Chondrocyte (in vitro differentiated cells): ENCODE measurements around the gene PXMP2. TPM values are rescaled to one million over a fixed set of nuclear protein-coding genes. Genes with fewer than 3 reads are reported as not detected.
A peak's percentile ranks its signal among the peaks of the same experiment; 100 is the strongest.
"Not testable (repeated sequence)": the region's sequence is repeated elsewhere in the genome, so short reads cannot be mapped to it uniquely, and the experiment has no call there.

ENCODE experiments used
- DNase-seq: peaks from one replicate; pipeline ENCODE4 v3.0.0; 2021; ENCODE audit warnings: mixed read lengths, low spot score
- H3K27ac Mint-ChIP-seq: one replicate; pipeline ENCODE4 v1.8.0; 2021; ENCODE audit warnings: mild to moderate bottlenecking, moderate library complexity, mixed read lengths; ENCODE audit not compliant: unreplicated experiment
- H3K27me3 Mint-ChIP-seq: 2 replicates; pipeline ENCODE4 v1.8.0; 2021; ENCODE audit warnings: low read depth, mixed read lengths
- H3K36me3 Mint-ChIP-seq: 2 replicates; pipeline ENCODE4 v1.8.0; 2021; ENCODE audit warnings: low read depth, mixed read lengths
- H3K4me1 Mint-ChIP-seq: 2 replicates; pipeline ENCODE4 v1.8.0; 2021; ENCODE audit warnings: low read depth, mild to moderate bottlenecking, mixed read lengths
- H3K4me3 Mint-ChIP-seq: one replicate; pipeline ENCODE4 v1.8.0; 2021; ENCODE audit warnings: mild to moderate bottlenecking, moderate library complexity, mixed read lengths; ENCODE audit not compliant: unreplicated experiment
- H3K9me3 Mint-ChIP-seq: 2 replicates; pipeline ENCODE4 v1.8.0; 2021; ENCODE audit warnings: low read depth, mixed read lengths
- total RNA-seq: library from RNA; stranded (reverse); gene quantifications from 3 replicates; pipeline ENCODE4 v1.2.1, GENCODE V29; 2021
- TF ChIP-seq, protein P1 (sequence below): fragments of 200-600 bp; sonication (generic); IDR thresholded peaks from 2 replicates; pipeline ENCODE4 v1.5.0; 2021; ENCODE audit warnings: antibody characterized with exemption, mild to moderate bottlenecking, moderate library complexity

Gene PXMP2
- total RNA-seq, 1 donor from 2014 or later, result 19.0 TPM

- TF ChIP-seq, protein P1, sequence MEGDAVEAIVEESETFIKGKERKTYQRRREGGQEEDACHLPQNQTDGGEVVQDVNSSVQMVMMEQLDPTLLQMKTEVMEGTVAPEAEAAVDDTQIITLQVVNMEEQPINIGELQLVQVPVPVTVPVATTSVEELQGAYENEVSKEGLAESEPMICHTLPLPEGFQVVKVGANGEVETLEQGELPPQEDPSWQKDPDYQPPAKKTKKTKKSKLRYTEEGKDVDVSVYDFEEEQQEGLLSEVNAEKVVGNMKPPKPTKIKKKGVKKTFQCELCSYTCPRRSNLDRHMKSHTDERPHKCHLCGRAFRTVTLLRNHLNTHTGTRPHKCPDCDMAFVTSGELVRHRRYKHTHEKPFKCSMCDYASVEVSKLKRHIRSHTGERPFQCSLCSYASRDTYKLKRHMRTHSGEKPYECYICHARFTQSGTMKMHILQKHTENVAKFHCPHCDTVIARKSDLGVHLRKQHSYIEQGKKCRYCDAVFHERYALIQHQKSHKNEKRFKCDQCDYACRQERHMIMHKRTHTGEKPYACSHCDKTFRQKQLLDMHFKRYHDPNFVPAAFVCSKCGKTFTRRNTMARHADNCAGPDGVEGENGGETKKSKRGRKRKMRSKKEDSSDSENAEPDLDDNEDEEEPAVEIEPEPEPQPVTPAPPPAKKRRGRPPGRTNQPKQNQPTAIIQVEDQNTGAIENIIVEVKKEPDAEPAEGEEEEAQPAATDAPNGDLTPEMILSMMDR, result no peak
- Mint-ChIP-seq H3K27me3 (no peaks in the 10 kb centered on the region), H3K4me3 (peak overlapping the region; percentile 69), H3K4me1 (peaks cover 35% of the 10 kb centered on the region), H3K36me3 (no peaks in the 10 kb centered on the region), H3K27ac (no peak overlapping the region), H3K9me3 (no peaks in the 10 kb centered on the region)
- no peak for DNase-seq
These were observed 569 bp upstream of the PXMP2 start for GRCh38 chr12:132686825-132687210.

DNA sequence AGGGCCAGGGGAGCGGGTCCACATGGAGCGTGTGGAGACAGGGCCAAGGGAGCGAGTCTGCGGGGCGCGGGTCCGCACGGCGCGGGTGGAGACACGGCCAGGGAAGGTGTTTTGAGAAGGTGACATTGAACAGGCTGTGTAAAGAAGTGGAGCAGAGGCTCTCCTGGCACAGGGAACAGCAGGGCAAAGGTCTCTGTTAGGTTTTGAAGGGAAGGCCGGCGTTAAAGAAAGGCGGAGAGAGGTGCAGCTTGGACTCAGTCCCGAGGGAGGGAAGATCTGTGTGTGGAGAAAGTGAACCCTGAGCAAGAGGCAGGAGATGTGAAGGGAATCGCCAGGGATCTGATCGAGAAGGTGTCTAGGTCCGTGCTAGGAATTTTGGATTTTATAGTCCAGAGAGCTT lies 1.8 kb downstream of the PXMP2 start:
- no peak for DNase-seq
- Mint-ChIP-seq H3K27ac (no peak overlapping the region), H3K9me3 (no peaks in the 10 kb centered on the region), H3K36me3 (no peaks in the 10 kb centered on the region), H3K4me1 (peaks cover 36% of the 10 kb centered on the region), H3K4me3 (peak overlapping the region; percentile 49), H3K27me3 (no peaks in the 10 kb centered on the region)
- TF ChIP-seq, protein P1, result no peak

- Mint-ChIP-seq H3K4me1 (peaks cover 35% of the 10 kb centered on the region), H3K9me3 (no peaks in the 10 kb centered on the region), H3K27me3 (no peaks in the 10 kb centered on the region), H3K27ac (peak overlapping the region; percentile 18), H3K36me3 (no peaks in the 10 kb centered on the region), H3K4me3 (no peak overlapping the region)
- DNase-seq, result no peak
- TF ChIP-seq, protein P1, result no peak
These were observed 2.7 kb downstream of the PXMP2 start for GRCh38 chr12:132690112-132690511.

DNA sequence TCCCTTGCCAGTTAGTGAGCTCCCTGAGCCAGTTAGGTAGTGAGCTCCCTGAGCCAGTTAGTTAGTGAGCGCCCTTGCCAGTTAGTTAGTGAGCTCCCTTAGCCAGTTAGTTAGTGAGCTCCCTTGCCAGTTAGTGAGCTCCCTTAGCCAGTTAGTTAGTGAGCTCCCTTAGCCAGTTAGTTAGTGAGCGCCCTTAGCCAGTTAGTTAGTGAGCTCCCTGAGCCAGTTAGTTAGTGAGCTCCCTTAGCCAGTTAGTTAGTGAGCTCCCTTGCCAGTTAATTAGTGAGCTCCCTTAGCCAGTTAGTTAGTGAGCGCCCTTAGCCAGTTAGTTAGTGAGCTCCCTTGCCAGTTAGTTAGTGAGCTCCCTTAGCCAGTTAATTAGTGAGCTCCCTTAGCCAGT lies 4.6 kb downstream of the PXMP2 start:
- not testable (repeated sequence) for H3K9me3 Mint-ChIP-seq, H3K4me3 Mint-ChIP-seq
- H3K4me1 Mint-ChIP-seq, result peaks cover 23% of the 10 kb centered on the region

GRCh38 chr12:132694888-132695287 lies 7.5 kb downstream of the PXMP2 start:
- H3K27me3 Mint-ChIP-seq, H3K4me3 Mint-ChIP-seq, DNase-seq, H3K9me3 Mint-ChIP-seq, H3K27ac Mint-ChIP-seq: not testable (repeated sequence)
- H3K36me3 Mint-ChIP-seq, result peaks cover 10% of the 10 kb centered on the region
- H3K4me1 Mint-ChIP-seq, result peaks cover 16% of the 10 kb centered on the region

More for the DNA sequence above, 4.6 kb downstream of the PXMP2 start:
- not testable (repeated sequence) for H3K27me3 Mint-ChIP-seq, H3K36me3 Mint-ChIP-seq, DNase-seq
- H3K27ac Mint-ChIP-seq, result peak overlapping the region; percentile 79

DNA sequence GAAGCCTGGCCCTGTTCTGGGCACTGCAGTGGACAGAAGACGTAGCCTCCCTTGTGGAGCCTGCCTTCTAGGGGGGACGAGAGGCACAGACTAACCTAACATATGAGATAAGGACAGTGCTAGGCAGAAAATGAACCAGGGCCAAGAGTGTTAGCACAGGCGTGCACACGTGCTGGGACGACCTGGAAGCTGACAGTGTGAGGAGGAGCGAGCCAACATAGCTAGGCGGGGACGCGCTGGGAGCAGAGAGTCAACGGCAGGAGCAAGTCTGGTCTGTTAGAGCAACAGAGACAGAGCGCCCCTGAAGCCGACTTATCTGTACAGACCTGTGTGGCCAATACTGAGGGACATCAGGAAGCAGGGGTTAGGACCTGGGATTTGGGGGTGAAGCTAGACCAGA lies 8.0 kb downstream of the PXMP2 start:
- Mint-ChIP-seq H3K27ac (no peak overlapping the region), H3K4me1 (peaks cover 16% of the 10 kb centered on the region), H3K9me3 (no peaks in the 10 kb centered on the region), H3K36me3 (peaks cover 13% of the 10 kb centered on the region), H3K4me3 (no peak overlapping the region), H3K27me3 (no peaks in the 10 kb centered on the region)
- TF ChIP-seq, protein P1, result no peak
- no peak for DNase-seq
